BLaER1 (cell line): ENCODE data around the gene IPPK.
A peak's percentile ranks its signal among the peaks of the same experiment; 100 is the strongest.

ENCODE experiments used
- H3K27ac ChIP-seq: shearing (Covaris generic); formaldehyde crosslinking; 2 replicates; pipeline ENCODE4 v1.8.1; 2022
- H3K27me3 ChIP-seq: shearing (Covaris generic); formaldehyde crosslinking; 2 replicates; pipeline ENCODE4 v1.8.1; 2022
- H3K36me3 ChIP-seq: shearing (Covaris generic); formaldehyde crosslinking; 2 replicates; pipeline ENCODE4 v1.8.1; 2022
- H3K4me1 ChIP-seq: shearing (Covaris generic); formaldehyde crosslinking; 2 replicates; pipeline ENCODE4 v1.8.1; 2022
- H3K4me2 ChIP-seq: shearing (Covaris generic); formaldehyde crosslinking; 2 replicates; pipeline ENCODE4 v1.8.1; 2022
- H3K4me3 ChIP-seq: shearing (Covaris generic); formaldehyde crosslinking; 2 replicates; pipeline ENCODE4 v1.8.1; 2022
- H3K9ac ChIP-seq: shearing (Covaris generic); formaldehyde crosslinking; 2 replicates; pipeline ENCODE4 v1.8.1; 2022
- H3K9me3 ChIP-seq: shearing (Covaris generic); formaldehyde crosslinking; 2 replicates; pipeline ENCODE4 v1.8.1; 2022
- H4K20me1 ChIP-seq: shearing (Covaris generic); formaldehyde crosslinking; 2 replicates; pipeline ENCODE4 v1.8.1; 2022
- Cebpa-rat ChIP-seq: shearing (Covaris generic); IDR thresholded peaks from 2 replicates; pipeline ENCODE4 v1.8.1; 2022

The IPPK gene

GRCh38 chr9:92650296-92650695 is 19.6 kb downstream of the IPPK start:
- Histone ChIP-seq H3K36me3 (peaks cover 87% of the 10 kb centered on the region), H3K27ac (no peak overlapping the region), H3K27me3 (no peaks in the 10 kb centered on the region), H3K9me3 (0 out of 2 replicates have a peak, but pooled peaks cover 7% of the 10 kb centered on the region), H3K4me1 (peaks cover 54% of the 10 kb centered on the region), H3K4me3 (no peak overlapping the region), H4K20me1 (no peaks in the 10 kb centered on the region), H3K4me2 (no peak overlapping the region), H3K9ac (no peak overlapping the region)
- no peak for TF ChIP-seq Cebpa-rat

GRCh38 chr9:92649007-92649406 is 20.9 kb downstream of the IPPK start:
- peak overlapping the region; percentile 5 for H3K4me2 ChIP-seq
- peak overlapping the region; percentile 28; the same call in 1 of the 2 replicates for H3K27ac ChIP-seq
- H3K4me1 ChIP-seq: peaks cover 41% of the 10 kb centered on the region
- no peak for TF ChIP-seq Cebpa-rat
- H4K20me1 ChIP-seq: no peaks in the 10 kb centered on the region
- H3K4me3 ChIP-seq: no peak overlapping the region
- H3K9ac ChIP-seq: no peak overlapping the region
- peaks cover 92% of the 10 kb centered on the region for H3K36me3 ChIP-seq
- no peaks in the 10 kb centered on the region for H3K27me3 ChIP-seq
- 0 out of 2 replicates have a peak, but pooled peaks cover 10% of the 10 kb centered on the region for H3K9me3 ChIP-seq

GRCh38 chr9:92648474-92648971 is 21.4 kb downstream of the IPPK start:
- Histone ChIP-seq H3K4me3 (no peak overlapping the region), H3K27me3 (no peaks in the 10 kb centered on the region), H3K27ac (peak overlapping the region; percentile 28; the same call in 1 of the 2 replicates), H3K36me3 (peaks cover 96% of the 10 kb centered on the region), H3K9ac (no peak overlapping the region), H3K9me3 (0 out of 2 replicates have a peak, but pooled peaks cover 10% of the 10 kb centered on the region), H3K4me1 (peaks cover 36% of the 10 kb centered on the region), H3K4me2 (peak overlapping the region; percentile 5), H4K20me1 (no peaks in the 10 kb centered on the region)
- TF ChIP-seq Cebpa-rat: no peak

- H3K27me3 ChIP-seq: no peaks in the 10 kb centered on the region
- H3K9ac ChIP-seq: no peak overlapping the region
- peaks cover 30% of the 10 kb centered on the region for H3K4me1 ChIP-seq
- peak overlapping the region; percentile 5; the same call in 1 of the 2 replicates for H3K4me2 ChIP-seq
- peak overlapping the region; percentile 28; the same call in 1 of the 2 replicates for H3K27ac ChIP-seq
- H4K20me1 ChIP-seq: no peaks in the 10 kb centered on the region; the same call in 1 of the 2 replicates
- no peak for TF ChIP-seq Cebpa-rat
- no peak overlapping the region for H3K4me3 ChIP-seq
- 0 out of 2 replicates have a peak, but pooled peaks cover 10% of the 10 kb centered on the region for H3K9me3 ChIP-seq
- peaks cover 96% of the 10 kb centered on the region for H3K36me3 ChIP-seq
Observed at GRCh38 chr9:92647671-92648473, 22.1 kb downstream of the IPPK start.

- no peak overlapping the region for H3K4me3 ChIP-seq
- TF ChIP-seq Cebpa-rat: no peak
- H3K4me1 ChIP-seq: peaks cover 16% of the 10 kb centered on the region
- no peak overlapping the region for H3K4me2 ChIP-seq
- no peaks in the 10 kb centered on the region for H3K27me3 ChIP-seq
- H3K27ac ChIP-seq: no peak overlapping the region
- H3K36me3 ChIP-seq: peaks cover 98% of the 10 kb centered on the region
- 0 out of 2 replicates have a peak, but pooled peaks cover 10% of the 10 kb centered on the region for H3K9me3 ChIP-seq
- peaks cover 6% of the 10 kb centered on the region for H4K20me1 ChIP-seq
- H3K9ac ChIP-seq: no peak overlapping the region
Observed at GRCh38 chr9:92645041-92645440, 24.9 kb downstream of the IPPK start.

GRCh38 chr9:92644278-92644677 is 25.7 kb downstream of the IPPK start:
- H3K27me3 ChIP-seq: no peaks in the 10 kb centered on the region
- H3K9me3 ChIP-seq: 0 out of 2 replicates have a peak, but pooled peaks cover 10% of the 10 kb centered on the region
- no peak for TF ChIP-seq Cebpa-rat
- H3K36me3 ChIP-seq: peaks cover 99% of the 10 kb centered on the region
- no peak overlapping the region for H3K4me3 ChIP-seq
- H3K4me2 ChIP-seq: no peak overlapping the region
- H3K4me1 ChIP-seq: peaks cover 16% of the 10 kb centered on the region
- H3K27ac ChIP-seq: no peak overlapping the region
- H3K9ac ChIP-seq: no peak overlapping the region
- H4K20me1 ChIP-seq: peaks cover 6% of the 10 kb centered on the region

GRCh38 chr9:92642564-92642963 is 27.4 kb downstream of the IPPK start:
- Histone ChIP-seq H3K4me2 (no peak overlapping the region), H3K4me3 (no peak overlapping the region), H3K4me1 (no peaks in the 10 kb centered on the region), H3K27ac (no peak overlapping the region), H3K9ac (no peak overlapping the region), H4K20me1 (peaks cover 6% of the 10 kb centered on the region), H3K27me3 (no peaks in the 10 kb centered on the region), H3K9me3 (0 out of 2 replicates have a peak, but pooled peaks cover 10% of the 10 kb centered on the region), H3K36me3 (peaks cover 99% of the 10 kb centered on the region)
- no peak for TF ChIP-seq Cebpa-rat

- TF ChIP-seq Cebpa-rat: no peak
- Histone ChIP-seq H3K36me3 (peaks cover 99% of the 10 kb centered on the region), H3K4me2 (no peak overlapping the region), H3K9me3 (0 out of 2 replicates have a peak, but pooled peaks cover 10% of the 10 kb centered on the region), H3K4me1 (no peaks in the 10 kb centered on the region), H3K9ac (no peak overlapping the region), H3K27me3 (no peaks in the 10 kb centered on the region), H3K4me3 (no peak overlapping the region), H4K20me1 (peaks cover 6% of the 10 kb centered on the region), H3K27ac (no peak overlapping the region)
Observed at GRCh38 chr9:92642041-92642451, 27.9 kb downstream of the IPPK start.

GRCh38 chr9:92641092-92641809 is 28.7 kb downstream of the IPPK start:
- H3K27ac ChIP-seq: no peak overlapping the region
- no peak overlapping the region for H3K4me2 ChIP-seq
- H3K36me3 ChIP-seq: peaks cover 99% of the 10 kb centered on the region

More at GRCh38 chr9:92641092-92641809, 28.7 kb downstream of the IPPK start:
- peaks cover 6% of the 10 kb centered on the region for H4K20me1 ChIP-seq
- H3K9me3 ChIP-seq: 0 out of 2 replicates have a peak, but pooled peaks cover 10% of the 10 kb centered on the region
- no peak overlapping the region for H3K9ac ChIP-seq
- no peak overlapping the region for H3K4me3 ChIP-seq
- H3K27me3 ChIP-seq: no peaks in the 10 kb centered on the region
- H3K4me1 ChIP-seq: no peaks in the 10 kb centered on the region
- no peak for TF ChIP-seq Cebpa-rat
